ENCODE results near the gene DGCR2. TPM values are rescaled to one million over a fixed set of nuclear protein-coding genes. Genes with fewer than 3 reads are reported as not detected.

The DGCR2 gene
- total RNA-seq, 2 donors from 2014 or later = 43.8 to 89.3 TPM

DNA sequence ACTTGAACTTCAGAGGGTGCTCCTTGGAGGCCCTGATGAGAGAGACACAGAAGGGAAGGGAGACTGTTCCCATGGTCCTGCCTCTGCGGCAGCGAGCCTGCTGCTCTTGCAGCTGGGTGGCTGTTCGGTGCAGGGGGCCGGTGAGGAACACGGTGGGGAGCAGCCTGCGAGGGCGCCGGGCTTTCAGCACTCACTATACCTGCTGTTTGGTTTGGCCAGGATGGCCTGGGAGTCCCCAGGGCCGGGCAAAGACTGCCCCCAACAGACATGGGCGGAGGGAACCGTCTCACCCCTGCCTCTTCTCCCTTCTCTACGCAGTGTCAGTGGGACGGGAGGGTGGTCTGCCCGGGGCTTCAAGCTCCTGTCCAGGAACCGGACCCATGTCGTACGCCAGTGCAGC, 128.2 kb downstream of the DGCR2 start:
- intact Hi-C loops (cut with DNase I) = no loop called here
- ATAC-seq = no peak
- Histone ChIP-seq H3K9me3 (no peaks in the 10 kb centered on the region), H3K4me1 (peaks cover 13% of the 10 kb centered on the region), H3K27ac (no peak overlapping the region), H3K27me3 (no peaks in the 10 kb centered on the region), H3K36me3 (replicated peaks in 1 of 2; ENCODE audit: insufficient read depth in 1 of 2, low read depth in 2 of 2) (no peaks in the 10 kb centered on the region), H3K4me3 (no peak overlapping the region)
- WGBS, 2 donors = 64 to 77% methylated on average over 7 to 16 of the region's 17 CpGs
- no peak for DNase-seq
- TF ChIP-seq, protein P1, sequence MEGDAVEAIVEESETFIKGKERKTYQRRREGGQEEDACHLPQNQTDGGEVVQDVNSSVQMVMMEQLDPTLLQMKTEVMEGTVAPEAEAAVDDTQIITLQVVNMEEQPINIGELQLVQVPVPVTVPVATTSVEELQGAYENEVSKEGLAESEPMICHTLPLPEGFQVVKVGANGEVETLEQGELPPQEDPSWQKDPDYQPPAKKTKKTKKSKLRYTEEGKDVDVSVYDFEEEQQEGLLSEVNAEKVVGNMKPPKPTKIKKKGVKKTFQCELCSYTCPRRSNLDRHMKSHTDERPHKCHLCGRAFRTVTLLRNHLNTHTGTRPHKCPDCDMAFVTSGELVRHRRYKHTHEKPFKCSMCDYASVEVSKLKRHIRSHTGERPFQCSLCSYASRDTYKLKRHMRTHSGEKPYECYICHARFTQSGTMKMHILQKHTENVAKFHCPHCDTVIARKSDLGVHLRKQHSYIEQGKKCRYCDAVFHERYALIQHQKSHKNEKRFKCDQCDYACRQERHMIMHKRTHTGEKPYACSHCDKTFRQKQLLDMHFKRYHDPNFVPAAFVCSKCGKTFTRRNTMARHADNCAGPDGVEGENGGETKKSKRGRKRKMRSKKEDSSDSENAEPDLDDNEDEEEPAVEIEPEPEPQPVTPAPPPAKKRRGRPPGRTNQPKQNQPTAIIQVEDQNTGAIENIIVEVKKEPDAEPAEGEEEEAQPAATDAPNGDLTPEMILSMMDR (IDR thresholded peaks at IDR 0.05) = no peak
- no peak for TF ChIP-seq POLR2A (IDR thresholded peaks at IDR 0.05)

DNA sequence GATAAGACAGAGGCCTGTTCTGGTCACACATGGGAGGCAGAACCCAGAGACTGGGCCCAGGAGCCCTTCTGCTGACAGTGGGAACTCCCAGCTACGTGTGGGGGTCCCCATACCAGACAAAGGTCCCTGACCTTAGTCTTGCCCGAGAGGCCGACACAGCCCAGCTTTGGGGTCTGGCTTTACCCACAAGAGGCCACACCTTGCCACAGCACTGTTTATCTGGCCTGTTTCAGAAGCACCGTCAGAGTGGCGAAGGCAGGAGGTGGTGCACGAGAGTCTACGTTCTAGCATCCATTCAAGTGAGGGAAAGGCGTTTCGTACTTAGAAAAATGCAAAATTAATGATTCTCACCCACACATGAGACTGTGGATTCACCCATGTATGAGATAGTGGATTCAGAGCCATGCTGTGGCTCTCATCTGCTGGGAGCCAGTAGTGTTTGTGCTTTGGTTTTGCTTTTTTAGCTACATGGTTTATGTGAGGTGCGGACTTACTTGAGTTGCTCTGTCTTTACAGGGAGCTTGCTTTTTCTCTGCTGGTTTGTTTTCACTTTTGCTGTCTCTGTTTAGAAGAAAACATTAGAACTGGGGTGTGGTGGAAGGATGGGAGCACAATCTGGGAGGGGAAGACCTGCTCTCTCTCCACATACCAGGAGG, 129.5 kb downstream of the DGCR2 start:
- Histone ChIP-seq H3K4me3 (no peak overlapping the region), H3K27ac (no peak overlapping the region), H3K9me3 (no peaks in the 10 kb centered on the region), H3K36me3 (replicated peaks in 1 of 2; ENCODE audit: insufficient read depth in 1 of 2, low read depth in 2 of 2) (no peaks in the 10 kb centered on the region), H3K4me1 (peaks cover 13% of the 10 kb centered on the region), H3K27me3 (no peaks in the 10 kb centered on the region)
- ATAC-seq = no peak
- WGBS, 2 donors = 88 to 96% methylated on average over 8 to 10 of the region's 10 CpGs
- TF ChIP-seq POLR2A (IDR thresholded peaks at IDR 0.05) = no peak
- no peak for DNase-seq
- intact Hi-C loops (cut with DNase I) = no loop called here

DNA sequence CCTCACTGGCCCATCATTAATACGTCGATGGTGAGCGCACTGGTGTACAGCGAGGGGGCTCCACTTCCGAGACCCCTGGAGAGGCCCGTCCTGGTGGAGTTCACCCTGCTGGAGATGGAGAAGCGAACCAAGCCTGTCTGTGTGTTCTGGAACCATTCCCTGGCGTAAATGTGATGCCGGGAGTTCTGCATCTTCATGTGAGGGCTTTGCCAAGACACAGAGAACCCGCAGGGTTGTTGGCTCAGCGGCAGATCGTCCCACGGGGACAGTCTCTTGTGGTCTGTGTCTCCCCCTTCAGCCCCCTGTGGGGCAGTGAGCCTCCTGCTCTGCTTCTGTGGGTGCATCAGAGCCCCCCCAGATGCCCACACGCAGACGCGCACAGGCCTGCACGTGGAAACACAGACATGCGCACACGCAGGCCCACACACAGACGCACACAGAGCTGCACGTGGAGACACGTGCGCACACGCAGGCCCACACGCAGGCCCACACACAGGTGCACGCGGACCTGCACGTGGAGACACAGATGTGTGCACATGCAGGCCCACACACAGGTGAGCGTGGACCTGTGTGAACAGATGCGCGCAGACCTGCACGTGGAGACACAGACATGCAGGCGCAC, 130.3 kb downstream of the DGCR2 start:
- TF ChIP-seq, protein P1 (IDR thresholded peaks at IDR 0.05) = no peak
- TF ChIP-seq POLR2A (IDR thresholded peaks at IDR 0.05) = no peak
- DNase-seq (no peak), ATAC-seq (no peak)
- Histone ChIP-seq H3K9me3 (no peaks in the 10 kb centered on the region), H3K36me3 (replicated peaks in 1 of 2; ENCODE audit: insufficient read depth in 1 of 2, low read depth in 2 of 2) (no peaks in the 10 kb centered on the region), H3K27ac (no peak overlapping the region), H3K27me3 (no peaks in the 10 kb centered on the region), H3K4me3 (no peak overlapping the region), H3K4me1 (peaks cover 13% of the 10 kb centered on the region)
- 86 to 92% methylated on average over 27 to 33 of the region's 33 CpGs for WGBS, 2 donors
- intact Hi-C loops (cut with DNase I) = no loop called here

DNA sequence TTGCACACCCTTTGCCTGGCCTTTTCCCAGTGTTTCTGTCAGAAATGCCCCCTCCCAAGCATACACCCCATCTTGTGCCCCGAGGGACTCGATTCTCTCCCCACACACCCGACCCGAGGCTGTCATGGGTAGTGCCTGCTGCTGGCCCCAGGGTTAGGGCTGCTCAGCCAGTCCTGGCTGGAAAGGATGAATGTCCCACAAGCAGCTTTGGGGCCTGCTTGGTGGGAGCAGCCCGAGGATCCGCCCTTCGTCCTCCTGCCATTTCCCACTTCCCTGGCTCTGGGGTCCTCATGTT, 131.1 kb downstream of the DGCR2 start:
- intact Hi-C loops (cut with DNase I) = no loop called here
- no peaks in the 10 kb centered on the region for H3K27me3 ChIP-seq
- ATAC-seq (no peak), DNase-seq (no peak)
- H3K36me3 ChIP-seq (replicated peaks in 1 of 2; ENCODE audit: insufficient read depth in 1 of 2, low read depth in 2 of 2) = no peaks in the 10 kb centered on the region
- H3K4me3 ChIP-seq = no peak overlapping the region
- no peak overlapping the region for H3K27ac ChIP-seq
- no peak for TF ChIP-seq POLR2A (IDR thresholded peaks at IDR 0.05)
- TF ChIP-seq, protein P1 (IDR thresholded peaks at IDR 0.05) = no peak
- 85 to 100% methylated on average over 1 to 7 of the region's 7 CpGs for WGBS, 2 donors
- peaks cover 13% of the 10 kb centered on the region for H3K4me1 ChIP-seq
- H3K9me3 ChIP-seq = no peaks in the 10 kb centered on the region

DNA sequence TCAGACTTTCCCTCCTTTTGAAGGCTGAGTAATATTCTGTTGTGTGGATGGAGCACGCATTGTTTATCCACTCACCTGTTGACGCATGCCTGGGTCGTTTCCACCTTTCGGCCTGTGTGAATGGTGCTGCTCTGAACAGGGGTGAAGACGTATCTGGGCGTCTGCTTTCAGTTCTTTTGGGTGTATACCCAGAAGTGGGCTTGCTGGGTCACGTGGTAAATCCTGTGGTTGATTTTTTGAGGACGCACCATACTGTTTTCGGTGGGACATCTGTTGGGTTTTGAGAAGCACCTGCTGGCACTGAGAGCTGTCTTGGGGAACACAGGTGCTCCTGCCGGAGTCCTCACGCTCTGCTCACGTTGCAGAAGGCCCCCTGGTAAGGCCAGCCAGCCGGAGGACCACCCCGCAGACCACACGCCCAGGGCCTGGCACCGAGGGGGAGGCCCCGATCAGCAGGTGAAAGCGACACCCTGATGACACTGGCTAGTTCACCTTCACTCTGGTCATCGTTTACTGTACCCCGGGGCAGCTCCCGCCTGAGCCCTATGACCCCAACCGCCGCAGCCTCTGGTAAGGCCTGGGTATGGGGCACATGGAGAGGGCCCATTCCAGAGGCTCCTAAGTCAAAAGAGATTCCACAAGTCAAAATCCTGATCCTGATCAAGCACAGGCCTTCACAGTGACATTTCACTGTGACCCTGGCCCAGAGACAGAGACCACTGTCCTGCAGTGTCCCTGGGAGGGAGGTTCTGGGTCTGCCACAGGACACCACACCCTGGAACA, 131.7 kb downstream of the DGCR2 start:
- H3K27me3 ChIP-seq = no peaks in the 10 kb centered on the region
- intact Hi-C loops (cut with DNase I) = no loop called here
- 91 to 94% methylated on average over 14 to 23 of the region's 23 CpGs for WGBS, 2 donors
- no peak overlapping the region for H3K4me3 ChIP-seq
- DNase-seq = no peak
- ATAC-seq = no peak
- H3K9me3 ChIP-seq = no peaks in the 10 kb centered on the region
- H3K4me1 ChIP-seq = peaks cover 13% of the 10 kb centered on the region
- H3K36me3 ChIP-seq (replicated peaks in 1 of 2; ENCODE audit: insufficient read depth in 1 of 2, low read depth in 2 of 2) = no peaks in the 10 kb centered on the region
- H3K27ac ChIP-seq = no peak overlapping the region
- no peak for TF ChIP-seq POLR2A (IDR thresholded peaks at IDR 0.05)
- TF ChIP-seq, protein P1 (IDR thresholded peaks at IDR 0.05) = no peak

Data from body of pancreas (tissue), 4 donors.